ENCODE measurements around the gene DYNLT2B.
"Not testable (repeated sequence)": the region's sequence is repeated elsewhere in the genome, so short reads cannot be mapped to it uniquely, and the experiment has no call there.

DYNLT2B gene

DNA sequence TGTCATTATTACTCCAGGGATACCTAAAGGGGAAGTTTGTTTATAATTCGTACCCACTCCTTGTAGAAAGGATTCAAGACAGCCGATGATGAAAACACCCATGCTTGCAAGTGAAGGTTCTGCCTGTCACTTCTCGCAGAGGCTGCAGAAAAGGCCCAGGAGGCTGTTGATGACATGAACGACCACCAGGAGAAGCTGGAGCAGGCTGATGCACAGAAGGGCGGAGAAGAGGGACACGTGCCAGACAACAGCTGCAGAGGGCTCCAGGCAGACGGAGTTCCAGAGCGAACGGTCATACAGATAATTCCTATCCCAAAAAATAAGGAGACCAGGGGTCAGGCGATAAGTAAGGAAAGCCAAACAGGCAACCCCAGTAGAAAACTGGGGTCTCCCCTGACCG is 5.7 kb upstream of the DYNLT2B start:
- no peak for DNase-seq

DNA sequence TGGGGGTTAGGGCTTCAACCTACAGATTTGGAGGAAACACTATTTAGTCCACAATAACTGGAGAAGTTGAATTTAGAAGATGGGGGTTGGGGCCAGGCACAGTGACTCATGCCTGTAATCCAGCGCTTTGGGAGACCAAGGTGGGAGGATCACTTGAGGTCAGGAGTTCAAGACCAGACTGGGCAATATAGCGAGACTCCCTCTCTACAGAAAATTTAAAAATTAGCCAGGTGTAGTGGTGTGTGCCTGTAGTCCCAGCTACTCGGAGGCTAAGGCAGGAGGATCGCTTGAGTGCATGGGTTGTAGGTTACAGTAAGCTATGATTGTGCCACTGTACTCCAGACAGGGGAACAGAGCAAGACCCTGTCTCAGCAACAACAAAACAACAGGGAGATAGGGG is 5.0 kb upstream of the DYNLT2B start:
- no peak for DNase-seq

DNA sequence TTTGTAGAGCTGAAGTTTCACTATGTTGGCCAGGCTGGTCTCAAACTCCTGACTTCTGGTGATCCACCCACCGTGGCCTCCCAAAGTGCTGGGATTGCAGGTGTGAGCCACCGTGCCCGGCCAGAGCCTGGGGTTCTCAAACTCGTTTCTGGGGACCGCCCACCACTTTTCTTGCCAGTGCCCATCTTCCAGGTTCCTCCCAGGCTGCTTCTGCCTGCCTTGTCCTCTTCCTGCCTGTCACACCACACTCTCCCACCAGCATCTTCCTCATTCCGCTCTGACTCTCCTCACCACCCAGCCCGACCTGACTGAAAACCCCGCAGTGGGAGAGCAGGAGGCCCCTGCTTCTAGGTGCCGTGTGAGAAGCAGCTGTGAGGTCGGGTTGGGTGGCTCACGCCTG is 3.1 kb upstream of the DYNLT2B start:
- no peak for DNase-seq

DNA sequence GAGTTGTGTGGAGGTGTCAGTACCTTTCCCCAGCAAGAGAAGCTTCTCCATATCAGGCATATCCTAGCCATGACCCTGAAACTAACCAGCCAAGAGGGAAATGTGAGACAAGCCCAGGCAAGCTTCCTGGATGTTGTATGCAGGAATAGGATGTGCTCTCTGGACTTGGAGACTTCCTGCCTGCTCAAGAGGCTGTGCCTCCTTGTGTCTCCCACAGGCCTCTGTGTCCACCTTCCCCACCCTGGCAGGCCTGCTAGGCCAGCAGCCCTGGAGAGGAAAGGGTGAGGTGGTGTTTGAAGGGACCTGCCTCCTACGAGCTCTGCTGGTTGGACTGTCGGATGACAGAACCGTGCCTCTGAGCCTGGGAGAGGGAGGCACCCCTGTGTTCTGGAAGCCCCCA is 2.1 kb upstream of the DYNLT2B start:
- DNase-seq = no peak

GRCh38 chr3:196316799-196317686 is 997 bp downstream of the DYNLT2B start:
- DNase-seq = not testable (repeated sequence)

DNA sequence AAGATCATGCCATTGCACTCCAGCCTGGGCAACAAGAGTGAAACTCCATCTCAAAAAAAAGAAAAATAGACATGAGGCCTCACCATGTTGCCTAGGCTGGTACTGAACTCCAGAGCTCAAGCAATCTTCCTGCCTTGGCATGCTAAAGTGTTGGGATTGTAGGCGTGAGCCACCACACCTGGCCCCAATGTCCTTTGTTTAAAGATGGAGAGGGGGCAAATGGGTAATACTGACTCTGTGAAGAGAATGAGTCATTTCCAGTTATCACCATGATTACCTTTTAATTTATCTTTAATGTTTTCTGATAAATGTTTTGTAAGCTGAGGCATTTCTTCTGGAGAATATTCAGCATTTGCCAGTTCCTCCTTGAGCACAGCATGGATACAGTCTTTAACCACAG is 2.2 kb downstream of the DYNLT2B start:
- DNase-seq = no peak

GRCh38 chr3:196314597-196314996 is 3.4 kb downstream of the DYNLT2B start:
- DNase-seq = no peak

DNA sequence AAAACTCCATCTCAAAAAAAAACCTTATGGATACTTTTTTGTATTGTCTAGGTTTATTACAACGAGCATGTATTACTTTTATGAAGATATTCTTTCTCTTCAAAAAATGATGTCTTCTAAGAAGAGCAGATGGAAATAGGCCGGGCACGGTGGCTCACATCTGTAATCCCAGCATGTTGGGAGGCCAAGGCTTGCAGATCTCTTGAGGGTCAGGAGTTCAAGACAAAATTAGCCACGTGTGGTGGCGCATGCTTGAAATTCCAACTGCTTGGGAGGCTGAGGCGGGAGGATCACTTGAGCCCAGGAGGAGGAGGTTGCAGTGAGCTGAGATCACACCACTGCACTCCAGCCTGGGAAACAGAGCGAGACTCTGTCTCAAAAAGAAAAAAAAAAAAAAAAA is 4.0 kb downstream of the DYNLT2B start:
- DNase-seq = not testable (repeated sequence)

- DNase-seq = not testable (repeated sequence)
These were observed 15.1 kb downstream of the DYNLT2B start for GRCh38 chr3:196302960-196303359.

DNA sequence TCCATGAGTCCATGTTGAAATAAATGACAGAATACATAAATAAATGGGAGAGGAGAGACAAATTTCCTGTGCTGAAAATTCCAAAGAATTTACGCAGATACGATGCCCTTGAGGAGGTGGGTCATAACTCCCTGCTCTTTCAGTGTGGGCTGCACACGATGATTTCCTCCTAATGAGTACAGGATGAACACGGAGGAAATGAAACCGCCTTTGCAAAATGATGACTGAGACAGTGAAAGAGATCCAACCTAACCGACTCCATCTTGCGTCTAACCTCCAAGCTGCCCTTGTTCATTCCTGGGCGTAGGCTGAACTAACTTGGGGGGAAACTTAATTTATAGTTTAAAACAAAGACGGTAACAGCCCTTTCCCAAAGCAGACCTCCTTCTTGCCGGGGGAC is 15.5 kb downstream of the DYNLT2B start:
- not testable (repeated sequence) for DNase-seq

GRCh38 chr3:196298521-196298920 is 19.5 kb downstream of the DYNLT2B start:
- DNase-seq = no peak

GRCh38 chr3:196292286-196292923 is 25.6 kb downstream of the DYNLT2B start:
- no peak for DNase-seq

DNA sequence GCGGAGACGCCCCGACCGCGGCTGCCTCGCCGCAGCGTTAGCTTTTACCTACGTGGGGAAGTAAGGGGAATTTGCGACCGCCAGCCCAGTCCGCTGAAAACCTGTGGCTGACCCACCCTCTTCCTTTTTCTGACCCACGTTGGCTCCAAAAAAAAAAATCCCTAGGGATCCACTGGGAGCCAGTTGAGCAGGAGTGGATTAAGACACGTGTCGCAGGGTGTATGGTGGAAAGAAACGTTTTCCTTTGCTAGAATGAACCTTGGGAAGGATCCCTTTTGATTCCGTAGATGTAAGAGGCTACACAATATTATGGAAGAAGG is 29.9 kb downstream of the DYNLT2B start:
- DNase-seq = no peak

DNA sequence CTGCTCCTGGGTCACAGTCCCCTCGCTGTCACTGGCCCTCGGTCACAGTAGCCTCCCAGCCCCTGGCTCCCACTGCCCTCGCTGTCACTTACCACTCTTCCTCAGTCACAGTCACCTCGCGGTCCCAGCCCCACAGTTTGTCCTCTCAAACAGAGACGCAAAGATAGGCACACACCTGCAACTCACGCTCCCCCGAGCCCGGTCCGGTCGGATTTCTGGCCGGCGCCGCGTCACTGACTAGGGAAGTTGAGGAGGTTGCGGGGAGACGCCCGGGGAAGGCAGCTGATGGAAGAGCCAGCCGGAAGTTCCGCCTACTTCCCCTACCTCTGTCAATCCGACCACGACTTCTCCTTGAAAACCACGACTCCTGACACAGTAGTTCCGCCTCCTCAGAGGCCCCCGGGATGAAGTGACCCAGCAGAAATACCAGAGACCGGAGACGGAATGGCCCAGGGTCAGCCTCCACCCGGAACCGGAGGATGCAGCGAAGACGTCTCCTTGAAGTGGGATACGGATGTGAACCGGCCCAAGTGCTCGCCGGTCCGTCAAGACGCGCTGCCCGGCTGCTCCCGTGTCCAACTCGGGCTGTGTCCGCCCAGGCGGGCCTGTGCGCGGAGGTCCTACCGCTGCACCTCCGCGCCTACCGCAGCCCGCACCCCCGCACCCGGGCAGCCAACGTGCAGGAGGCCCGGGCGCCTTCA is 30.4 kb downstream of the DYNLT2B start, which contains the start of gene PCYT1A:
Gene PCYT1A, minus strand, starts transcription at position 287 of the 701 bp plus-strand sequence. CDS start 17,195 bp downstream, outside the sequence.
- DNase-seq = peak; percentile 62

- peak; percentile 15 for DNase-seq
These were observed 31.0 kb downstream of the DYNLT2B start for GRCh38 chr3:196287090-196287439.

GRCh38 chr3:196284396-196284795 is 33.6 kb downstream of the DYNLT2B start:
- no peak for DNase-seq

DNA sequence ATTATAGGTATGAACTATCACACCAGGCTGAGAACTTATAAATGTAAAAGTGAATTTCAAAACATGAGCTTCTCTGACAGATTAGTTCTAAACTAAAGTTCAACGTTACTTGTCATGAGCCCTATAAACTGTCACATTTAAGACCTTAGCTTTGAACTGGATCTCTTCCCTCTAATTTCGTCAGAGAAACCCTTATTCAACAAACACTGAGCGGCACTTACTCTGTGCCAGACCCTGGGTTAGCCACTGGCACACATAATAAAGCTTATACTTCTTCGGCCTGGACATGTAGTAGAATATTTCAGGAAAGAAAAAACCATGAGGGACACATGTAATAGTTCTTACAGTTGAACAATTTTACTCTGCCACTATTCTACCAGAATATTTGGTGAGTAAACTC is 36.1 kb downstream of the DYNLT2B start:
- DNase-seq = no peak

- no peak for DNase-seq
These were observed 37.2 kb downstream of the DYNLT2B start for GRCh38 chr3:196280689-196281440.

- no peak for DNase-seq
These were observed 42.9 kb downstream of the DYNLT2B start for GRCh38 chr3:196275126-196275525.

GRCh38 chr3:196274585-196274984 is 43.5 kb downstream of the DYNLT2B start:
- peak; percentile 25 for DNase-seq

- no peak for DNase-seq
These were observed 44.4 kb downstream of the DYNLT2B start for GRCh38 chr3:196273655-196274054.

- DNase-seq = no peak
These were observed 45.2 kb downstream of the DYNLT2B start for GRCh38 chr3:196272826-196273225.

GRCh38 chr3:196270499-196270898 is 47.5 kb downstream of the DYNLT2B start:
- DNase-seq = no peak
